WERI-Rb-1 (cell line): Measurements from ENCODE around the gene FAM110D.

ENCODE experiments used
- DNase-seq: peaks from one replicate; pipeline ENCODE4 v3.0.0-alpha.2; 2020
- H3K27ac ChIP-seq: fragments of 250-450 bp; sonication (Bioruptor Pico); 2 replicates; pipeline ENCODE4 v1.5.1; 2020; ENCODE audit warnings: mild to moderate bottlenecking, moderate library complexity
- H3K27me3 ChIP-seq: fragments of 250-450 bp; sonication (Bioruptor Pico); 2 replicates; pipeline ENCODE4 v1.5.1; 2021; ENCODE audit warnings: mild to moderate bottlenecking, low read depth, moderate library complexity; ENCODE audit not compliant: insufficient read depth, severe bottlenecking
- H3K36me3 ChIP-seq: fragments of 250-450 bp; sonication (Bioruptor Pico); 2 replicates; pipeline ENCODE4 v1.5.1; 2020; ENCODE audit warnings: mild to moderate bottlenecking, moderate library complexity
- H3K4me3 ChIP-seq: 2 replicates; pipeline ENCODE4 v1.5.1; 2011; ENCODE audit warnings: low read depth, mild to moderate bottlenecking, control low read depth, low read length
- H3K9me3 ChIP-seq: fragments of 250-450 bp; sonication (Bioruptor Pico); 2 replicates; pipeline ENCODE4 v1.5.1; 2021; ENCODE audit warnings: mild to moderate bottlenecking, moderate library complexity; ENCODE audit not compliant: severe bottlenecking
- TF ChIP-seq, protein P1 (sequence below): IDR thresholded peaks from 2 replicates; pipeline ENCODE4 v1.5.1; 2011; ENCODE audit warnings: low read depth, mild to moderate bottlenecking, control low read depth, inconsistent platforms, low read length

The FAM110D gene

DNA sequence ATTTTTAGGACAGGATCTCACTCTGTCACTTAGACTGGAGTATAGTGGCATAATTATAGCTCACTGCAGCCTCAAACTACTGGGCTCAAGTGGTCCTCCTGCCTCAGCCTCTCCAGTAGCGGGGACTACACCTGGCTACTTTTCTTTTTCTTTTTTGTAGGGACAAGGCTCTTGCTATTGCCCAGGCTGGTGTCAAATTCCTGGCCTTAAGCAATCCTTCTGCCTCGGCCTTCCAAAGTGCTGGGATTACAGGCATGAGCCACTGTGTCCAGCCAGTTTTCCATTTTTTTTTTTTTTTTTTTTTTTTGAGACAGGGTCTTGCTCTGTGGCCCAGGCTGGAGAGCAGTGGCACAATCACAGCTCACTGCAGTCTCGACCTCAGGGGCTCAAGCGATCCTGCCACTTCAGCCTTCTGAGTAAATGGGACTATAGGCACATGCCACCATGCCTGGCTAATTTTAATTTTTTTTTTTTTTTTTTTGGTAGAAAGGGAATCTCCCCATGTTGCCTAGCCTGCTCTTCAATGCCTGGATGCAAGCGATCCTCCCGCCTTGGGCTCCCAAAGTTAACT is 54.5 kb downstream of the FAM110D start:
- H3K27me3 ChIP-seq: no peaks in the 10 kb centered on the region
- H3K9me3 ChIP-seq: no peaks in the 10 kb centered on the region
- no peaks in the 10 kb centered on the region for H3K36me3 ChIP-seq
- H3K4me3 ChIP-seq: no peak overlapping the region
- no peak overlapping the region for H3K27ac ChIP-seq
- TF ChIP-seq, protein P1, sequence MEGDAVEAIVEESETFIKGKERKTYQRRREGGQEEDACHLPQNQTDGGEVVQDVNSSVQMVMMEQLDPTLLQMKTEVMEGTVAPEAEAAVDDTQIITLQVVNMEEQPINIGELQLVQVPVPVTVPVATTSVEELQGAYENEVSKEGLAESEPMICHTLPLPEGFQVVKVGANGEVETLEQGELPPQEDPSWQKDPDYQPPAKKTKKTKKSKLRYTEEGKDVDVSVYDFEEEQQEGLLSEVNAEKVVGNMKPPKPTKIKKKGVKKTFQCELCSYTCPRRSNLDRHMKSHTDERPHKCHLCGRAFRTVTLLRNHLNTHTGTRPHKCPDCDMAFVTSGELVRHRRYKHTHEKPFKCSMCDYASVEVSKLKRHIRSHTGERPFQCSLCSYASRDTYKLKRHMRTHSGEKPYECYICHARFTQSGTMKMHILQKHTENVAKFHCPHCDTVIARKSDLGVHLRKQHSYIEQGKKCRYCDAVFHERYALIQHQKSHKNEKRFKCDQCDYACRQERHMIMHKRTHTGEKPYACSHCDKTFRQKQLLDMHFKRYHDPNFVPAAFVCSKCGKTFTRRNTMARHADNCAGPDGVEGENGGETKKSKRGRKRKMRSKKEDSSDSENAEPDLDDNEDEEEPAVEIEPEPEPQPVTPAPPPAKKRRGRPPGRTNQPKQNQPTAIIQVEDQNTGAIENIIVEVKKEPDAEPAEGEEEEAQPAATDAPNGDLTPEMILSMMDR: no peak
- DNase-seq: no peak
